Hypothalamus (tissue), 51 donors: Measurements from ENCODE around the gene MACROD2.
A peak's percentile ranks its signal among the peaks of the same experiment; 100 is the strongest.
"Not testable (repeated sequence)": the region's sequence is repeated elsewhere in the genome, so short reads cannot be mapped to it uniquely, and the experiment has no call there.

Experiments
- DNase-seq, 51 donors: peaks; one replicate each; lab custom pipeline; 2025; lab: John Stamatoyannopoulos, UW

Gene MACROD2

GRCh38 chr20:14178952-14179351 lies 183.6 kb downstream of the MACROD2 start:
- DNase-seq = no peak

- no peak for DNase-seq
Measured at GRCh38 chr20:14189794-14190402, 194.6 kb downstream of the MACROD2 start.

- no peak for DNase-seq
Measured at GRCh38 chr20:14191559-14191958, 196.2 kb downstream of the MACROD2 start.

- DNase-seq = no peak
Measured at GRCh38 chr20:14193443-14193842, 198.1 kb downstream of the MACROD2 start.

GRCh38 chr20:14193885-14194284 lies 198.6 kb downstream of the MACROD2 start:
- no peak for DNase-seq

- no peak for DNase-seq
Measured at GRCh38 chr20:14197097-14197496, 201.8 kb downstream of the MACROD2 start.

GRCh38 chr20:14198416-14198815 lies 203.1 kb downstream of the MACROD2 start:
- DNase-seq = no peak

GRCh38 chr20:14199111-14199510 lies 203.8 kb downstream of the MACROD2 start:
- DNase-seq = peak in 1 of 51 donors; percentile 0

- DNase-seq = peak in 1 of 51 donors; percentile 3
Measured at GRCh38 chr20:14203657-14204056, 208.3 kb downstream of the MACROD2 start.

- no peak for DNase-seq
Measured at GRCh38 chr20:14207591-14207990, 212.3 kb downstream of the MACROD2 start.

GRCh38 chr20:14208956-14209355 lies 213.6 kb downstream of the MACROD2 start:
- no peak for DNase-seq

- DNase-seq = no peak
Measured at GRCh38 chr20:14210146-14210545, 214.8 kb downstream of the MACROD2 start.

- DNase-seq = no peak
Measured at GRCh38 chr20:14214046-14214445, 218.7 kb downstream of the MACROD2 start.

- not testable (repeated sequence) for DNase-seq
Measured at GRCh38 chr20:14215880-14216279, 220.6 kb downstream of the MACROD2 start.

GRCh38 chr20:14219801-14220461 lies 224.6 kb downstream of the MACROD2 start:
- no peak for DNase-seq

- no peak for DNase-seq
Measured at GRCh38 chr20:14220986-14221385, 225.7 kb downstream of the MACROD2 start.

- no peak for DNase-seq
Measured at GRCh38 chr20:14223806-14224205, 228.5 kb downstream of the MACROD2 start.

- not testable (repeated sequence) for DNase-seq
Measured at GRCh38 chr20:14226051-14227049, 231.0 kb downstream of the MACROD2 start.

GRCh38 chr20:14232650-14233049 lies 237.3 kb downstream of the MACROD2 start:
- no peak for DNase-seq

- DNase-seq = no peak
Measured at GRCh38 chr20:14234666-14235295, 239.5 kb downstream of the MACROD2 start.

- peak in 1 of 51 donors; percentile 18 for DNase-seq
Measured at GRCh38 chr20:14235355-14235754, 240.0 kb downstream of the MACROD2 start.
